ENCODE measurements around the gene MYO5B.

The MYO5B gene

GRCh38 chr18:50183556-50183955, 11.4 kb downstream of the MYO5B start:
- no peaks in the 10 kb centered on the region for H3K79me2 ChIP-seq (ENCODE audit: insufficient read depth, low read length)
- H2AFZ ChIP-seq (ENCODE audit: low read depth, low read length), result no peak overlapping the region
- H3K4me2 ChIP-seq (ENCODE audit: insufficient read depth, low read length), result no peak overlapping the region
- H3K27ac ChIP-seq (ENCODE audit: low read length), result no peak overlapping the region
- no peak overlapping the region for H3K4me3 ChIP-seq (ENCODE audit: low read depth in 1 of 2, low read length in 2 of 2)
- 0 out of 3 replicates have a peak, but pooled peaks have one; percentile 42 for ATAC-seq (ENCODE audit: insufficient read depth, low read depth)
- no peak overlapping the region for H3K9ac ChIP-seq (ENCODE audit: low read depth, low read length)
- H3K9me3 ChIP-seq (ENCODE audit: insufficient read depth, low read length, severe bottlenecking), result no peaks in the 10 kb centered on the region
- H3K4me1 ChIP-seq (ENCODE audit: insufficient read depth, low read length), result no peaks in the 10 kb centered on the region
- no peak for DNase-seq
- H3K36me3 ChIP-seq (ENCODE audit: insufficient read depth, low read length), result no peaks in the 10 kb centered on the region
- no peak for TF ChIP-seq EZH2 (IDR thresholded peaks at IDR 0.05; ENCODE audit: borderline replicate concordance, low read depth, low read length, severe bottlenecking)
- TF ChIP-seq CTCF (IDR thresholded peaks at IDR 0.05; ENCODE audit: borderline replicate concordance, extremely low read depth, low read length, poor library complexity, severe bottlenecking), result no peak
- no peaks in the 10 kb centered on the region for H4K20me1 ChIP-seq (ENCODE audit: insufficient read depth, low read length)
- H3K27me3 ChIP-seq (ENCODE audit: insufficient read depth, low read length, poor library complexity), result peaks cover 3% of the 10 kb centered on the region

GRCh38 chr18:50182511-50182910, 12.4 kb downstream of the MYO5B start:
- Histone ChIP-seq H3K9me3 (ENCODE audit: insufficient read depth, low read length, severe bottlenecking) (no peaks in the 10 kb centered on the region), H3K79me2 (ENCODE audit: insufficient read depth, low read length) (no peaks in the 10 kb centered on the region), H3K27me3 (ENCODE audit: insufficient read depth, low read length, poor library complexity) (peaks cover 6% of the 10 kb centered on the region), H3K4me3 (ENCODE audit: low read depth in 1 of 2, low read length in 2 of 2) (no peak overlapping the region), H3K4me1 (ENCODE audit: insufficient read depth, low read length) (no peaks in the 10 kb centered on the region), H3K9ac (ENCODE audit: low read depth, low read length) (no peak overlapping the region), H4K20me1 (ENCODE audit: insufficient read depth, low read length) (no peaks in the 10 kb centered on the region), H3K27ac (ENCODE audit: low read length) (no peak overlapping the region), H2AFZ (ENCODE audit: low read depth, low read length) (no peak overlapping the region), H3K36me3 (ENCODE audit: insufficient read depth, low read length) (no peaks in the 10 kb centered on the region), H3K4me2 (ENCODE audit: insufficient read depth, low read length) (no peak overlapping the region)
- no peak for ATAC-seq (ENCODE audit: insufficient read depth, low read depth)
- TF ChIP-seq EZH2 (IDR thresholded peaks at IDR 0.05; ENCODE audit: borderline replicate concordance, low read depth, low read length, severe bottlenecking), result no peak
- TF ChIP-seq CTCF (IDR thresholded peaks at IDR 0.05; ENCODE audit: borderline replicate concordance, extremely low read depth, low read length, poor library complexity, severe bottlenecking), result no peak
- no peak for DNase-seq

DNA sequence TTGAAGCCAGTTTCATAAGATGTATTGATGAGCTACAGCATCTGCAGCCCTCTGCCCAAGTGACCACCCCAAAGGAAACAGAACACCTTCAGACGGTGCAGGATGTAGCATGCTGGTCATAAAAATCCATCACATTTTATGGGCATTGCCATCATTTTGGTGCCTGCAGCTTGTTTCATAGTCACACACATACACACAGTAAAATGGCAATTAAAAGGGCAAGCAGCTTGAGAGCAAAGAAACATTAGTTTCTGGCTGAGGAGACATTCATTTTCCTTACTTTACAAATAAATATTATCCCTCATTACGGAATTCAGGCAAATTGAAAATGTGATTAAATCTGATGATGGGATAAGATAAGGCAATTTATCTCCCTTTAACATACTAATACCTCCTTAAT, 13.4 kb downstream of the MYO5B start:
- DNase-seq (no peak), ATAC-seq (ENCODE audit: insufficient read depth, low read depth) (no peak)
- Histone ChIP-seq H3K4me3 (ENCODE audit: low read depth in 1 of 2, low read length in 2 of 2) (no peak overlapping the region), H4K20me1 (ENCODE audit: insufficient read depth, low read length) (no peaks in the 10 kb centered on the region), H3K9ac (ENCODE audit: low read depth, low read length) (no peak overlapping the region), H3K27me3 (ENCODE audit: insufficient read depth, low read length, poor library complexity) (peaks cover 8% of the 10 kb centered on the region), H3K4me2 (ENCODE audit: insufficient read depth, low read length) (no peak overlapping the region), H3K27ac (ENCODE audit: low read length) (no peak overlapping the region), H3K36me3 (ENCODE audit: insufficient read depth, low read length) (no peaks in the 10 kb centered on the region), H3K9me3 (ENCODE audit: insufficient read depth, low read length, severe bottlenecking) (no peaks in the 10 kb centered on the region), H2AFZ (ENCODE audit: low read depth, low read length) (no peak overlapping the region), H3K4me1 (ENCODE audit: insufficient read depth, low read length) (no peaks in the 10 kb centered on the region), H3K79me2 (ENCODE audit: insufficient read depth, low read length) (no peaks in the 10 kb centered on the region)
- TF ChIP-seq EZH2 (IDR thresholded peaks at IDR 0.05; ENCODE audit: borderline replicate concordance, low read depth, low read length, severe bottlenecking), result no peak
- no peak for TF ChIP-seq CTCF (IDR thresholded peaks at IDR 0.05; ENCODE audit: borderline replicate concordance, extremely low read depth, low read length, poor library complexity, severe bottlenecking)

DNA sequence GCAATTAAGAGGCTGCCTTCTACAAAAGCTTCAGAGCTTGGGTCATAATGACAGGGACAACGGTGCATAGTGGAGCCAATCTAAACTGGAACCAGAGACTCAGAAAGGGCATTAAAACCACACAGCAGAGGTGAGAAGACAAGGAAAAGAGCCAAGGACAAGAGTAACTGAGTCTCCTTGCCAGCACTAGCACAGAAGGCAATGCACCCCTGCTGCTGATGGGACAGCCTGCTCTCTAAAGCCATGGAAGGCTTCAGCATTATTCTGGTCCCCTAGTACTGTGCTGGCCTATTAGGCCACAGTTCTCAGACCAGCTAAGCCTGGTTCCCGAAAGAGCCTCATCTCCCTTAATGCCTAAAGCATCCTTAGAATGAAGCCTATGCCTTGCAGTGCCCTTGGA, 15.5 kb downstream of the MYO5B start:
- Histone ChIP-seq H3K79me2 (ENCODE audit: insufficient read depth, low read length) (no peaks in the 10 kb centered on the region), H3K4me3 (ENCODE audit: low read depth in 1 of 2, low read length in 2 of 2) (no peak overlapping the region), H3K4me2 (ENCODE audit: insufficient read depth, low read length) (no peak overlapping the region), H3K9ac (ENCODE audit: low read depth, low read length) (no peak overlapping the region), H3K4me1 (ENCODE audit: insufficient read depth, low read length) (no peaks in the 10 kb centered on the region), H4K20me1 (ENCODE audit: insufficient read depth, low read length) (no peaks in the 10 kb centered on the region), H3K9me3 (ENCODE audit: insufficient read depth, low read length, severe bottlenecking) (no peaks in the 10 kb centered on the region), H3K27me3 (ENCODE audit: insufficient read depth, low read length, poor library complexity) (peaks cover 8% of the 10 kb centered on the region), H2AFZ (ENCODE audit: low read depth, low read length) (no peak overlapping the region), H3K27ac (ENCODE audit: low read length) (no peak overlapping the region), H3K36me3 (ENCODE audit: insufficient read depth, low read length) (no peaks in the 10 kb centered on the region)
- DNase-seq, result no peak
- ATAC-seq (ENCODE audit: insufficient read depth, low read depth), result no peak
- TF ChIP-seq EZH2 (IDR thresholded peaks at IDR 0.05; ENCODE audit: borderline replicate concordance, low read depth, low read length, severe bottlenecking), result no peak
- no peak for TF ChIP-seq CTCF (IDR thresholded peaks at IDR 0.05; ENCODE audit: borderline replicate concordance, extremely low read depth, low read length, poor library complexity, severe bottlenecking)

Data from DND-41 (cell line).